ENCODE measurements around the gene DHPS.
"Not testable (repeated sequence)": the region's sequence is repeated elsewhere in the genome, so short reads cannot be mapped to it uniquely, and the experiment has no call there.

Gene DHPS

DNA sequence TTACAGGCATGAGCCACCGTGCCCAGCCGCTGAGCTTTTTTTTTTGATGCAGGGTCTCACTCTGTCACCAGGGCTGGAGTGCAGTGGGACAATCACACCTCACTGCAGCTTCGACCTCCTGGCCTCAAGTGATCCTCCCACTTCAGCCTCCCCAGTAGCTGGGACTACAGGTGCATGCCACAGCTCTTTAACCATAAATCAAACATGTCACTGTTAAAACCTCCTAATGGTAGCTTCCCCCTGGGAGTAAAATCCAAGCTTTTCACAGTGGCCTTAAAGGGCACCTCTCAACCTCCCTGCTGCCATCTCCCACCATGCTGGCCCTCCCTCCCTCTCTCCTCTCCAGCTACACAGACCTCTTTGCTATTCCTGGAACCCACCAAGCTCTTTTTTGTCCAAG is 4.2 kb upstream of the DHPS start:
- TF ChIP-seq, protein P1, sequence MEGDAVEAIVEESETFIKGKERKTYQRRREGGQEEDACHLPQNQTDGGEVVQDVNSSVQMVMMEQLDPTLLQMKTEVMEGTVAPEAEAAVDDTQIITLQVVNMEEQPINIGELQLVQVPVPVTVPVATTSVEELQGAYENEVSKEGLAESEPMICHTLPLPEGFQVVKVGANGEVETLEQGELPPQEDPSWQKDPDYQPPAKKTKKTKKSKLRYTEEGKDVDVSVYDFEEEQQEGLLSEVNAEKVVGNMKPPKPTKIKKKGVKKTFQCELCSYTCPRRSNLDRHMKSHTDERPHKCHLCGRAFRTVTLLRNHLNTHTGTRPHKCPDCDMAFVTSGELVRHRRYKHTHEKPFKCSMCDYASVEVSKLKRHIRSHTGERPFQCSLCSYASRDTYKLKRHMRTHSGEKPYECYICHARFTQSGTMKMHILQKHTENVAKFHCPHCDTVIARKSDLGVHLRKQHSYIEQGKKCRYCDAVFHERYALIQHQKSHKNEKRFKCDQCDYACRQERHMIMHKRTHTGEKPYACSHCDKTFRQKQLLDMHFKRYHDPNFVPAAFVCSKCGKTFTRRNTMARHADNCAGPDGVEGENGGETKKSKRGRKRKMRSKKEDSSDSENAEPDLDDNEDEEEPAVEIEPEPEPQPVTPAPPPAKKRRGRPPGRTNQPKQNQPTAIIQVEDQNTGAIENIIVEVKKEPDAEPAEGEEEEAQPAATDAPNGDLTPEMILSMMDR (IDR thresholded peaks at IDR 0.05; ENCODE audit: insufficient read depth, missing control alignments): no peak
- FAIRE-seq (no peak), DNase-seq (ENCODE audit: insufficient read length, low spot score) (no peak)

DNA sequence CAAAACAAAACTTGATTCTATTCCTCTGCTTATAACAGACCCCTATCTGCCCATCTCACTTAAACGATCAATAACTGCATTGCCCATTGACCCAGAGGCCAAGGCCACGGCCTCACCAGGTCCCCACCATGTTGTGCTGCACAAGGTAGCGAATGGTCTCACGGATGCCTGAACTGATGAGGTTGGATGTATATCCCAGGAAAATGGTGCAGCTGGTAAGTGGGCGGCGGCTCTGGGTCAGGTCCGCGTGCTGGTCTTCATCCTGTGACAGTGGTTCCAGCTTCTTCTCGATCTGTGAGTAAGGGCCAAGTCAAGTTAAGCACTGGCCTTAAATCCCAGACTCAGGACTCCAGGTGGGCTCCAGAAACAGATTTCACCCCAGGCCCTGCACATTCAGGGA is 1.6 kb downstream of the DHPS start:
- DNase-seq (ENCODE audit: insufficient read length, low spot score) (no peak), FAIRE-seq (no peak)
- TF ChIP-seq, protein P1 (IDR thresholded peaks at IDR 0.05; ENCODE audit: insufficient read depth, missing control alignments): no peak

DNA sequence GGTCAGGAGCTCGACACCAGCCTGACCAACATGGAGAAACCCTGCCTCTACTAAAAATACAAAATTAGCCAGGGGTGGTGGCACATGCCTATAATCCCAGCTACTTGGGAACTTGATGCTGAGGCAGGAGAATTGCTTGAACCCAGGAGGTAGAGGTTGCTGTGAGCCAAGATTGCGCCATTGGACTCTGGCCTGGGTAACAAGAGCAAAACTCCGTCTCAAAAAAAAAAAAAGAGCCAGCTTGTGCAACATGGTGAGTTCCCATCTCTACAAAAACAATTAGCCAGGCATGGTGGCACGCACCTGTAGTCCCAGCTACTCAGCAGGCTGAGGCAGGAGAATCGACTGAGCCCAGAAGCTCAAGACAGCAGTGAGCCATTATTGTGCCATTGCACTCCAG is 3.6 kb downstream of the DHPS start:
- not testable (repeated sequence) for FAIRE-seq

DNA sequence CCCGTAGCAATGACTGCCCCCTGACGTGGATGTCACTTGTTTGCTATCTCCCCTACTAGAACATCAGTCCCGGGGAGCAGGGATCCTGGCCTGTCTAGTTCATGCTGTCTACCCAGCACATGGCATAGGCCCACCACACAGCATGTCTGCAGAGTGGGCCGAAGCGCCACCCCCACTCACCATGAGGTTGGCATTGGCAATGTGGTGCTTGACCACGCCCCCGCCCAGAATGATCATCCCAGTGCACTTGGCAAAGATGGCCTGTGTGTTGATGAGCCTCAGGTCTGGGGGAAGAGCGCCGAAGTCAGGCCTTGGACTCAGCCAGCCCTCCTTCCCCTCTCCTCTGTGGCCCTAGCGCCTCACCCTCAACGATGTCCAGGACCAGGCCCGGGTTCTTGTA is 4.8 kb downstream of the DHPS start:
- TF ChIP-seq, protein P1 (IDR thresholded peaks at IDR 0.05; ENCODE audit: insufficient read depth, missing control alignments): no peak
- DNase-seq (ENCODE audit: insufficient read length, low spot score): no peak
- FAIRE-seq: no peak

More for the DNA sequence above, 3.6 kb downstream of the DHPS start:
- not testable (repeated sequence) for DNase-seq (ENCODE audit: insufficient read length, low spot score)

DNA sequence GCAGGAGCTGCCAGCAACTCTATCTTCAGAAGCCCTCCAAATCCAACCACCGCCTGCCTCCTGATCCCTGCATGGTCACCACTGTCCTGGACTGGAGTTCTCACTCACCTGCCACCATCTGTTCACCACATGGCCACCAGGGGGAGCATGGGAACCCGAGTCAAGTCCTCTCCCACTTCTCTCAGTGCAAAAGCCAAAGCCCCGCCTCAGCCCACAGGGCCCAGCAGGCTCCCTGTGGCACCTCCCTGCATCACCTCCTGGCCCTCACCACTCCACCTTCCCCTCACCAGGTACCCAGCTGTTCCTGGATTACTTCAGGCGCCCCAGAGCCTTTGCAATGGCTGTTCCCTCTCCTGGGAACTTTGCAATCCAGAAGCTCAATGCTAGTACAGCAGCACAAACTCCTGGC is 5.3 kb downstream of the DHPS start:
- TF ChIP-seq, protein P1 (IDR thresholded peaks at IDR 0.05; ENCODE audit: insufficient read depth, missing control alignments): peak; percentile 71
- FAIRE-seq: no peak

DNA sequence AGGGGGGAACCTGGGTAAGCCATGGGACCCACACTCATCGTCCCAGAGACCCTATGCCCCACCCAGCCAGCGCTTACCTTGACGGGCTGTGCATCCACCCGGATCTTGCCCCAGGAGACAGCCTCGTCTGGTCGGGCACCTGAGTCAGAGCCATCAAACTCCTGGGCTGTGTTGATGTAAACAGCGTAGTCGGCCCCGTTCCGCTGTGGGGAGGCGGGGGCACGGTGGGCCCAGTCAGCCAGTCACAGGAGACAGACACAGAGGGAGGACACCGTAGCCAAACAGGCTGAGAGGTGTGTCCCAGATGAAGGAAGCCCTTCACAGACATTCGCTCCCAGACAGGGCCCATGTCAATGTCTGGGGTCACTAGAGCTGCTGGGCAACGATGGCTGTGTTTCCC is 5.7 kb downstream of the DHPS start:
- FAIRE-seq (no peak), DNase-seq (ENCODE audit: insufficient read length, low spot score) (no peak)
- TF ChIP-seq, protein P1 (IDR thresholded peaks at IDR 0.05; ENCODE audit: insufficient read depth, missing control alignments): no peak

More for the DNA sequence above, 5.3 kb downstream of the DHPS start:
- peak; percentile 96 for DNase-seq (ENCODE audit: insufficient read length, low spot score)

DNA sequence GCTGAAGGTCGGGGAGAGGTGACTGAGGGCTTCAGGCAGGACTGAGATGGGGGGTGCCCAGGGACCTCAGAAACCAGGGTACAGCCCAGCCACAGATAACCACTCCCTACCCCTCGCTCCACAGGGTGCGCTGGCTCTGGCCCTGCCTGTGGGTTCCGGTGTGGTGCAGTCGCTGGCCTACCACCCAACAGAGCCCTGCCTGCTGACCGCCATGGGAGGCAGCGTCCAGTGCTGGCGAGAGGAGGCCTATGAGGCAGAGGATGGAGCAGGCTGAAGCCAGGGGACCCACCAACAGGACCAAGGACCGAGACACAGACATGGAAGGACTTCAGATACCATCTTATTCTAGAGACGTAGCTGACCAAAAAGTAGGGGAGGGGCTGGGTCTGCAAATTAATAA is 6.3 kb downstream of the DHPS start:
- FAIRE-seq: no peak
- TF ChIP-seq, protein P1 (IDR thresholded peaks at IDR 0.05; ENCODE audit: insufficient read depth, missing control alignments): no peak

DNA sequence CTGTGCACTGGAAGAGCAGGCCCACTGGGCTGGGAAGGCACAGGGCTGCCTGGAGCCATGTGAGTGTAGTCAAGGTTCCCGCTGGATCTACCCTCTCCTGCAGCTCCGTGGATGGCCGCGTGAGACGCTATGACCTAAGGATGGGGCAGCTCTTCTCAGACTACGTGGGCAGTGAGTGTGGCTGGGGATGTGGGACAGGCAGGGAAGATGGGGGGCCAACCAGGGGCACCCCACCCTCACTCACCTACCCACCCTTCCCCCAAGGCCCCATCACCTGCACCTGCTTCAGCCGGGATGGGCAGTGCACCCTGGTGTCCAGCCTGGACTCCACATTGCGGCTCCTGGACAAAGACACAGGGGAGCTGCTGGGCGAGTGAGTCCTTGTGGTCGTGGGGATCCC is 8.9 kb downstream of the DHPS start:
- DNase-seq (ENCODE audit: insufficient read length, low spot score) (no peak), FAIRE-seq (no peak)
- TF ChIP-seq, protein P1 (IDR thresholded peaks at IDR 0.05; ENCODE audit: insufficient read depth, missing control alignments): no peak

More for the DNA sequence above, 6.3 kb downstream of the DHPS start:
- no peak for DNase-seq (ENCODE audit: insufficient read length, low spot score)

Measured in D721Med (cell line).